Astrocyte of the spinal cord (primary cell): ENCODE results near the gene C1orf185.
A peak's percentile ranks its signal among the peaks of the same experiment; 100 is the strongest.

Experiments used
- DNase-seq: peaks from one replicate; pipeline ENCODE4 v3.0.0; 2011; ENCODE audit warnings: low read depth, low spot score
- H3K4me3 ChIP-seq: 2 replicates; pipeline ENCODE4 v1.5.1; 2011; ENCODE audit warnings: low read depth, mild to moderate bottlenecking, low read length, moderate library complexity
- in situ Hi-C: cut with HindIII; loops from 2 replicates; pipeline ENCODE4 v1.10.0; 2017; ENCODE audit warnings: low sequenced_read_pairs
- TF ChIP-seq, protein P1 (sequence below): IDR thresholded peaks from 2 replicates; pipeline ENCODE4 v1.5.1; 2012; ENCODE audit warnings: low read depth, mild to moderate bottlenecking, low read length, inconsistent platforms

C1orf185 gene

DNA sequence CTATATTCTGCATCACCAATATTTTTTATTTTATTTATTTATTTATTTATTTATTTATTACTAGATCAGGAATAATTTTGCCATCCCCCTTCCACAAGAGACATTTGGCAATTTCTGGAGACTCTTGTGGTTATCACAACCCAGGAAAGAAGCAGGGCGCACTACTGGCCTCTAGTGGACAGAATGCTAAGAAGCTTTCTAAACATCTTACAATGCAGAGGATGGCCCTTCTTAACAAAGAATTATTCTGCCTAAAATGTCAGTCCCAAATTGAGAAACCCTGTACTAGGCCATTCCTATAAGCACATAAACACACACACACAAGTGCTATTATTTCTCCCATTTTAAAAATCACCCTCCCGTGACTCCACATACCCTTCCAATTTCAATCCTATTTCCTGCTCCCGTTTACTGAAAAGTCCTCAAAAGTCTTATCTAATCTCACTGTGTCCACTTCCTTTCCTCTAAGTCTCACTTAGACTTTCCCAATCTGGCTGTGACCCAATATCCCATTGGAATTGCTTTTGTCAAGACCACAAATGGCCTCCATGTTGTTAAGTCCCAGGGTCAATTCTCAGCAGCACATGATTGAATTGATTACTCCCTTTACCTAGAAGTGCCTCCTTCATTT, 90.3 kb downstream of the C1orf185 start:
- DNase-seq, result peak; percentile 76
- in situ Hi-C loops, result no loop called here
- TF ChIP-seq, protein P1, sequence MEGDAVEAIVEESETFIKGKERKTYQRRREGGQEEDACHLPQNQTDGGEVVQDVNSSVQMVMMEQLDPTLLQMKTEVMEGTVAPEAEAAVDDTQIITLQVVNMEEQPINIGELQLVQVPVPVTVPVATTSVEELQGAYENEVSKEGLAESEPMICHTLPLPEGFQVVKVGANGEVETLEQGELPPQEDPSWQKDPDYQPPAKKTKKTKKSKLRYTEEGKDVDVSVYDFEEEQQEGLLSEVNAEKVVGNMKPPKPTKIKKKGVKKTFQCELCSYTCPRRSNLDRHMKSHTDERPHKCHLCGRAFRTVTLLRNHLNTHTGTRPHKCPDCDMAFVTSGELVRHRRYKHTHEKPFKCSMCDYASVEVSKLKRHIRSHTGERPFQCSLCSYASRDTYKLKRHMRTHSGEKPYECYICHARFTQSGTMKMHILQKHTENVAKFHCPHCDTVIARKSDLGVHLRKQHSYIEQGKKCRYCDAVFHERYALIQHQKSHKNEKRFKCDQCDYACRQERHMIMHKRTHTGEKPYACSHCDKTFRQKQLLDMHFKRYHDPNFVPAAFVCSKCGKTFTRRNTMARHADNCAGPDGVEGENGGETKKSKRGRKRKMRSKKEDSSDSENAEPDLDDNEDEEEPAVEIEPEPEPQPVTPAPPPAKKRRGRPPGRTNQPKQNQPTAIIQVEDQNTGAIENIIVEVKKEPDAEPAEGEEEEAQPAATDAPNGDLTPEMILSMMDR, result peak; percentile 86
- no peak overlapping the region for H3K4me3 ChIP-seq

DNA sequence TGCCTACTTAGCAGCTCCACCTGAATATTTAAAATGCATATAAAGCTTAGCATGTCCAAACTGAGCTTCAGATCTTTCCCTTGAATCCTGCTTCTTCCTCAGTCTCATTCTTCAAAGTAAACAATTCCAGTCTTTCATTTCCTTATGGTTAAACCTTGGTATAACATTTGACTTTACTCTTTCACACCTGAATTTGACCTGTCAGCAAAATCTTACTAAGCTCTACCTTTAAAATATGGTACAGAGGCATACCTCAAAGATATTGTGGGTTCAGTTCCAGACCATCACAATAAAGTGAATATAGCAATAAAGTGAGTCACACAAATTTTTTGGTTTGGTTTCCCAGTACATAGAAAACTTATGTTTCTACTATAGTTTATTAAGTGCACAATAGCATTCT, 91.5 kb downstream of the C1orf185 start:
- DNase-seq, result no peak
- in situ Hi-C loops, result no loop called here
- TF ChIP-seq, protein P1, result no peak
- H3K4me3 ChIP-seq, result no peak overlapping the region
